ENCODE results near the gene S100A10.
A peak's percentile ranks its signal among the peaks of the same experiment; 100 is the strongest.

Gene S100A10

DNA sequence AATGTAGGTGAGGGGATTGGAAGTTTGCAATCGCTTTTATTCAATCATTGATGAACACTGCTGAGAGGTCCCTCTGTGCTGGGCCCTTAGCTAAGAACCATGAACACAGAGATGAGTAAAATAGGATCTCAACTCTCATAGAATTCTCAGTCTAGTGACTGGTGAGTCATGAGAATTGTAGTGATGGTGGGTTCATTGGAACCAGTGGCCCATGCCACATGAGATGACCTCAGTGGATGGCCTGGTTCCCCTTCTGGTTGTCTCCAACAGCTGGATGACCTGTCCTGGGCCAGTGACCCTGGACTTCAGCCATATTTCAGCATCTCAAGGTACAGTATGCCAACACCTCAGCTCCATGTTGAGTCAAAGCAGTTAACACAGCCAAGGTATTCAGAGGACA is 21.3 kb upstream of the S100A10 start:
- DNase-seq (ENCODE audit: low read depth), result no peak
- no peak overlapping the region for H3K4me3 ChIP-seq (ENCODE audit: low read depth, low read length)
- TF ChIP-seq, protein P1, sequence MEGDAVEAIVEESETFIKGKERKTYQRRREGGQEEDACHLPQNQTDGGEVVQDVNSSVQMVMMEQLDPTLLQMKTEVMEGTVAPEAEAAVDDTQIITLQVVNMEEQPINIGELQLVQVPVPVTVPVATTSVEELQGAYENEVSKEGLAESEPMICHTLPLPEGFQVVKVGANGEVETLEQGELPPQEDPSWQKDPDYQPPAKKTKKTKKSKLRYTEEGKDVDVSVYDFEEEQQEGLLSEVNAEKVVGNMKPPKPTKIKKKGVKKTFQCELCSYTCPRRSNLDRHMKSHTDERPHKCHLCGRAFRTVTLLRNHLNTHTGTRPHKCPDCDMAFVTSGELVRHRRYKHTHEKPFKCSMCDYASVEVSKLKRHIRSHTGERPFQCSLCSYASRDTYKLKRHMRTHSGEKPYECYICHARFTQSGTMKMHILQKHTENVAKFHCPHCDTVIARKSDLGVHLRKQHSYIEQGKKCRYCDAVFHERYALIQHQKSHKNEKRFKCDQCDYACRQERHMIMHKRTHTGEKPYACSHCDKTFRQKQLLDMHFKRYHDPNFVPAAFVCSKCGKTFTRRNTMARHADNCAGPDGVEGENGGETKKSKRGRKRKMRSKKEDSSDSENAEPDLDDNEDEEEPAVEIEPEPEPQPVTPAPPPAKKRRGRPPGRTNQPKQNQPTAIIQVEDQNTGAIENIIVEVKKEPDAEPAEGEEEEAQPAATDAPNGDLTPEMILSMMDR (IDR thresholded peaks at IDR 0.05; ENCODE audit: insufficient read depth, low read depth, low read length, missing control alignments), result no peak

DNA sequence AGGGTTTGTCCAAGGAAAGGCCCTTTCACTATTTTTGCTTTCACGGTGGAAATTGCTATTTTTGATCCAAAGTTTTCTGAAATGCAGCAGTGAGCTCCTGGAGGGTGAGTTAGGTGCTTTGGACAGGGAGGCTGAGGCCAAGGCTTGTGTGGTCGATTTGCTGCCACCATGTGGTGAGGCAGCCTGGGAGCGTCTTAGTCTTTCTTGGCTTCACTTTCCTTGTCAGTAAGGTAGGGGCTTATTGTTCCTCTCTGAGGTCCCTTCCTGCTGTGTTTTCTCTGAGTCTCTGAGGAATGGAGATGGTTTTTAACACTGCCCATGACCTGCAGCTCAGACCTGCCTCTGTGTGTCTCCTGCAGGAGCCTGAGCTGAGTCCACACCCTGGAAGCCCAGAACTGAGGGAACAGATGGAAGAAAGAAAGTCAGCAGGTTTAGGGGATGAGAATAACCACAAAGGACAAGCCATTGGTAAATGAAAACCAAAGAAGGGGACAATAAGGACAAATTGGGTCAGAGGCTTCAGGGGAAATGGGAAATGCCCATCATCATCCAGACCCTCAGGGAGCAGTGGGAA is 20.1 kb upstream of the S100A10 start:
- peak; percentile 66 for DNase-seq (ENCODE audit: low read depth)
- TF ChIP-seq, protein P1 (IDR thresholded peaks at IDR 0.05; ENCODE audit: insufficient read depth, low read depth, low read length, missing control alignments), result peak; percentile 73
- H3K4me3 ChIP-seq (ENCODE audit: low read depth, low read length), result no peak overlapping the region

DNA sequence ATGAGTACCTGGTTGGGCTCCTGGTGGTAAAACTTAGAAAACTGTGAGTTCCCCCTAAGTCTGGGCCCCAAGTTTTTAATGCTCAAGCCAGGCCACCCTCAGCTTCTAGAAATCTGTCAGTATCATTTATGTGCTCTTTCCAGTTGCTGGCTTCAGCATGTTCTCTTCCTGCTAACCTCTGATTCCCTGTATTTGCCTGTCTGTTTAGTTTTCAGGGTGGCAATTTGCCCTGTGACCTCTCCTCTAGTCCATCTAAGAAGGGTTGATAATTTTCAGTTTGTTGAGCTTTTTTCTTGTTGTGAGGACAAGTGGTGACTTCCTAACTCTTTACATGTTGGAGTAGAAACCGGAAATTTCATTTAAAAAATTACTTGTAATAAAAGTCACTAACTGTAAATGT is 16.0 kb upstream of the S100A10 start:
- TF ChIP-seq, protein P1 (IDR thresholded peaks at IDR 0.05; ENCODE audit: insufficient read depth, low read depth, low read length, missing control alignments), result no peak
- no peak overlapping the region for H3K4me3 ChIP-seq (ENCODE audit: low read depth, low read length)
- DNase-seq (ENCODE audit: low read depth), result no peak

DNA sequence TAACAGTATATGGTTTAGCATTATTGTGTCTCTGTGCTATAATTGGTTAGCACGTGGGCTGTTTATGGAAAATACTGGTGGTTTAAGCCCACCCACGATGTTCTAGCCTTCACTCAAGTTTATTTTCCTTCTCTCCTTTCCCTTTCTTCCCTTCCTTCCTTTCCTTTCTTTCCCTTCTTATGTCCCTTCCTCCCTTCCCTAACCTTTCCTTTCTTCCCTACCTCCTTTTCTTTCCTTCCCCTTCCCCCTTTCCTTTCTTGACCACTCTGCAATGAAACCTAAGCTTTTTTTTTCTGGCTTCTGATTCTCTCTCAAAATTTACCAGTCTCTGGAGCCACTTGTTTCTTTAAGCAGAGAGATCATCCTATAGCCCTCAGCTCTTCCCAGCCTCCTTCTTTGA is 13.4 kb upstream of the S100A10 start:
- H3K4me3 ChIP-seq (ENCODE audit: low read depth, low read length), result no peak overlapping the region
- no peak for DNase-seq (ENCODE audit: low read depth)
- TF ChIP-seq, protein P1 (IDR thresholded peaks at IDR 0.05; ENCODE audit: insufficient read depth, low read depth, low read length, missing control alignments), result no peak

DNA sequence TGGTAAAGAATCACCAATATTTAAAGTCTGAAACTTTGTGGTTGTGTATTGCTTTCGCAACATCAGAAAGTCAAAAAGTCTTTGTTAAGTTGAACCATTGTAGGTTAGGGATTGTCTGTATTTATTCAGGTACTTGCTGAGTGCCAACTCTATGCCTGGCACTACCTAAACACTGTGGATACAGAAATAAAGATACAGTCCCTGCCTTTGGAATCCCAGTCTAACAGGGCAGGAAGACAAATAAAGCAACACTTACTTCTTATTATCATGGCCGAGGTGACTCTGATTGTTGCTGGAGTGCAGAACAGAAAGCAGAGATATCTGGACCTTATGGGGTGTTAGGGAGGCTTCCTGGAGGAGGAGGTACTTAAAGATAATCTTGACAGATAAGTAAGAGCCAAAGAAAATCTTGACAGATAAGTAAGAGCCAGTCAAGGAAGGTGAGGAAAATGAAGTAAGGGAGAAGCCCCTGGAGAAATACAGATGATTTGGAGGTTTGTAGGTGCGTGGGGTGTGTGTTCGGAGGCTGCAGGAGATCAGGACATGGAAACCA is 11.8 kb upstream of the S100A10 start:
- no peak overlapping the region for H3K4me3 ChIP-seq (ENCODE audit: low read depth, low read length)
- DNase-seq (ENCODE audit: low read depth), result no peak
- TF ChIP-seq, protein P1 (IDR thresholded peaks at IDR 0.05; ENCODE audit: insufficient read depth, low read depth, low read length, missing control alignments), result no peak

DNA sequence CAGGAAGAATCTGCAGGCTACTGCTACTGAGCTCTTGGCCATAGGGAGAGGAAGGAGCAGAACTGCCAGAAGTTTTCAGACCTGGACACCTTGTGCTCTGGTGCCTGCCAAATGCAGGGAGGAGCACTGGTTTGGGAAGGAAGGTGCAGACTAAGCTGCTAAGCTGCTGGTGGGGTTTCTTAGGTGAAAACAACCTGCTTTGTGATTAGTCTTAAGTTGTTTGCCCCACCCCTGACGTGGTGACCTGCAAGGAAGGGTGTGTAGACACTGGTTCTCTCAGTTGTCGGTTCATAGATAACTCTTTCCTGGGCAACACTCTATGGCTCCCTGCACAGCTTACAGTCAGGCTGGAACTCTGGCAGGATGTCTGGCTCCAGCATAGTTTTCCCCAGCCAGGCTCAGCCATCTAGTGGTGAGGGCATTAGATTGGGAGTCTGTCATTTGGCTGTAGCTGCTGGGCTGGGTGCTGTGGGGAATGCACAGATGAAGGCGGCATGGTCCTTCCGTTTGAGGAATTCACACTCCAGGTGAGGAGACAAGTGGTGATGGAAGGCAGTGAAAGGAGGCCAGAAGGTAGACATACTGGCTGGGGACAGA is 10.3 kb upstream of the S100A10 start:
- no peak for DNase-seq (ENCODE audit: low read depth)
- no peak overlapping the region for H3K4me3 ChIP-seq (ENCODE audit: low read depth, low read length)
- TF ChIP-seq, protein P1 (IDR thresholded peaks at IDR 0.05; ENCODE audit: insufficient read depth, low read depth, low read length, missing control alignments), result no peak
